DMS114 treated with DMSO at 0.1 percent for 48 hours (cell line): ENCODE measurements around the gene METRNL.
A peak's percentile ranks its signal among the peaks of the same experiment; 100 is the strongest.
"Not testable (repeated sequence)": the region's sequence is repeated elsewhere in the genome, so short reads cannot be mapped to it uniquely, and the experiment has no call there.

Source experiments
- DNase-seq: peaks from one replicate; lab custom pipeline; 2025; ENCODE audit not compliant: unreplicated experiment; lab: John Stamatoyannopoulos, UW

METRNL gene

GRCh38 chr17:83065660-83066542 lies 13.5 kb upstream of the METRNL start:
- no peak for DNase-seq

- not testable (repeated sequence) for DNase-seq
Measured at GRCh38 chr17:83066543-83066890, 12.9 kb upstream of the METRNL start.

GRCh38 chr17:83067071-83067717 lies 12.2 kb upstream of the METRNL start:
- no peak for DNase-seq

- peak; percentile 15 for DNase-seq
Measured at GRCh38 chr17:83067718-83068261, 11.6 kb upstream of the METRNL start.

GRCh38 chr17:83068641-83069570 lies 10.5 kb upstream of the METRNL start:
- no peak for DNase-seq

GRCh38 chr17:83069571-83069906 lies 9.9 kb upstream of the METRNL start:
- no peak for DNase-seq

- no peak for DNase-seq
Measured at GRCh38 chr17:83069931-83070742, 9.3 kb upstream of the METRNL start.

GRCh38 chr17:83070800-83071341 lies 8.5 kb upstream of the METRNL start:
- DNase-seq: no peak

GRCh38 chr17:83071365-83071764 lies 8.0 kb upstream of the METRNL start:
- DNase-seq: no peak

- DNase-seq: no peak
Measured at GRCh38 chr17:83071966-83072562, 7.3 kb upstream of the METRNL start.

- DNase-seq: no peak
Measured at GRCh38 chr17:83072600-83073358, 6.6 kb upstream of the METRNL start.

- no peak for DNase-seq
Measured at GRCh38 chr17:83073389-83074063, 5.9 kb upstream of the METRNL start.

GRCh38 chr17:83074486-83075223 lies 4.8 kb upstream of the METRNL start:
- no peak for DNase-seq

- no peak for DNase-seq
Measured at GRCh38 chr17:83075270-83075880, 4.0 kb upstream of the METRNL start.

- DNase-seq: no peak
Measured at GRCh38 chr17:83076938-83077337, 2.5 kb upstream of the METRNL start.

GRCh38 chr17:83077411-83077810 lies 2.0 kb upstream of the METRNL start:
- no peak for DNase-seq

GRCh38 chr17:83077939-83078338 lies 1.5 kb upstream of the METRNL start:
- DNase-seq: no peak
